HCT116 (cell line): ENCODE data around the gene EVI5.

ENCODE experiments used
- POLR2A ChIP-seq: IDR thresholded peaks from 2 replicates; pipeline ENCODE4 v1.7.0; 2011; ENCODE audit warnings: borderline replicate concordance; ENCODE audit not compliant: insufficient read depth, insufficient read length; ENCODE audit errors: extremely low read depth
- RAD21 ChIP-seq: IDR thresholded peaks from 2 replicates; pipeline ENCODE4 v1.6.1; 2012; ENCODE audit warnings: low read depth, mild to moderate bottlenecking
- TF ChIP-seq, protein P1 (sequence below), 3 experiments: fragments of 200-600 bp in 1 of 3; sonication (generic) in 1 of 3; IDR thresholded peaks in 2 of 3; conservative IDR thresholded peaks in 1 of 3; 2 replicates each; pipeline ENCODE4 v1.5.1; 2012 to 2017; ENCODE audit warnings: low read depth in 2 of 3, low read length in 2 of 3, antibody characterized with exemption in 1 of 3, borderline replicate concordance in 1 of 3, control low read depth in 1 of 3, mild to moderate bottlenecking in 1 of 3, mixed read lengths in 1 of 3, mixed run types in 1 of 3, moderate library complexity in 1 of 3; ENCODE audit not compliant: insufficient read depth in 1 of 3
- TF ChIP-seq, protein P2 (sequence below): IDR thresholded peaks from 2 replicates; pipeline ENCODE4 v1.6.1; 2012

DNA sequence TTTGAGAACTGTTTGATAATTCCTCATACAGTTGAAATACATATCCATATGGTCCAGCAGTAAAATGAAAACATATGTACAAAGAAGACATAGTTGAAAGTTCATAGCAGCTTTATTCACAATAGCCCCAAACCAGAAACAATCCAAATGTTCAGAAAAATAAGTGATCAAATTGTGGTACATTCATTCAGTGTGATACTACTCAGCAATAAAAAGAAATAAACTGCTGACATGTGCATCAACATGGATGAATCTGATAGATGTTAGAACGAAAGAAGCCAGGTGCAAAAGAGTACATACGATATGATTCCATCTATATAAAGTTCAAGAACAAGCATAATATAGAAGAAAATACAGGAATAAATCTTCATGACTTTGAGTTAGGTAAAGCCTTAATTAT, 77.2 kb downstream of the EVI5 start:
- TF ChIP-seq, protein P1, sequence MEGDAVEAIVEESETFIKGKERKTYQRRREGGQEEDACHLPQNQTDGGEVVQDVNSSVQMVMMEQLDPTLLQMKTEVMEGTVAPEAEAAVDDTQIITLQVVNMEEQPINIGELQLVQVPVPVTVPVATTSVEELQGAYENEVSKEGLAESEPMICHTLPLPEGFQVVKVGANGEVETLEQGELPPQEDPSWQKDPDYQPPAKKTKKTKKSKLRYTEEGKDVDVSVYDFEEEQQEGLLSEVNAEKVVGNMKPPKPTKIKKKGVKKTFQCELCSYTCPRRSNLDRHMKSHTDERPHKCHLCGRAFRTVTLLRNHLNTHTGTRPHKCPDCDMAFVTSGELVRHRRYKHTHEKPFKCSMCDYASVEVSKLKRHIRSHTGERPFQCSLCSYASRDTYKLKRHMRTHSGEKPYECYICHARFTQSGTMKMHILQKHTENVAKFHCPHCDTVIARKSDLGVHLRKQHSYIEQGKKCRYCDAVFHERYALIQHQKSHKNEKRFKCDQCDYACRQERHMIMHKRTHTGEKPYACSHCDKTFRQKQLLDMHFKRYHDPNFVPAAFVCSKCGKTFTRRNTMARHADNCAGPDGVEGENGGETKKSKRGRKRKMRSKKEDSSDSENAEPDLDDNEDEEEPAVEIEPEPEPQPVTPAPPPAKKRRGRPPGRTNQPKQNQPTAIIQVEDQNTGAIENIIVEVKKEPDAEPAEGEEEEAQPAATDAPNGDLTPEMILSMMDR (IDR thresholded peaks at IDR 0.05 in 2 of 3, conservative IDR thresholded peaks at IDR 0.05 in 1 of 3; ENCODE audit: borderline replicate concordance in 1 of 3, insufficient read depth in 1 of 3, low read depth in 2 of 3, low read length in 2 of 3): no peak
- TF ChIP-seq, protein P2, sequence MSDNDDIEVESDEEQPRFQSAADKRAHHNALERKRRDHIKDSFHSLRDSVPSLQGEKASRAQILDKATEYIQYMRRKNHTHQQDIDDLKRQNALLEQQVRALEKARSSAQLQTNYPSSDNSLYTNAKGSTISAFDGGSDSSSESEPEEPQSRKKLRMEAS: no peak
- no peak for TF ChIP-seq RAD21
- no peak for TF ChIP-seq POLR2A
